PC-3 (cell line): Measurements from ENCODE around the gene VAPB. TPM values are rescaled to one million over a fixed set of nuclear protein-coding genes. Genes with fewer than 3 reads are reported as not detected.
"Not testable (repeated sequence)": the region's sequence is repeated elsewhere in the genome, so short reads cannot be mapped to it uniquely, and the experiment has no call there.

Experiments used
- ATAC-seq: fragments of 200-7000 bp; cut with Tn5 transposase; 2 replicates; pipeline ENCODE4 v1.9.1; 2020; ENCODE audit warnings: mild to moderate bottlenecking, moderate library complexity
- BruUV-seq: library from RNA; stranded (reverse); fragments of 400-500 nt; replicated peaks from 2 replicates; lab custom pipeline; 2021; lab: Mats Ljungman, UMichigan
- CTCF ChIA-PET: fragments of 300-600 bp; sonication (Branson Sonifier 250); formaldehyde crosslinking; loops from one replicate; lab custom pipeline; 2022; ENCODE audit warnings: antibody characterized with exemption; lab: Charles Lee
- POLR2A ChIA-PET: fragments of 300-600 bp; sonication (Branson Sonifier 250); formaldehyde crosslinking; loops from one replicate; lab custom pipeline; 2022; ENCODE audit warnings: antibody characterized with exemption; ENCODE audit not compliant: unreplicated experiment; lab: Charles Lee
- DNase-seq: peaks from one replicate; pipeline ENCODE4 v3.0.0-alpha.2; 2015
- H2AFZ ChIP-seq: fragments of 300-600 bp; sonication (generic); 2 replicates; pipeline ENCODE4 v1.6.0; 2016; ENCODE audit warnings: antibody characterized with exemption, low read length
- H3F3A ChIP-seq: fragments of 300-600 bp; sonication (generic); one replicate; pipeline ENCODE4 v1.6.0; 2017; ENCODE audit warnings: antibody characterized with exemption, low read length, control low read depth, mild to moderate bottlenecking; ENCODE audit not compliant: unreplicated experiment
- H3K27ac ChIP-seq: fragments of 300-600 bp; sonication (generic); 2 replicates; pipeline ENCODE4 v1.5.1; 2016; ENCODE audit warnings: mild to moderate bottlenecking, low read length
- H3K27me3 ChIP-seq: fragments of 300-600 bp; sonication (generic); 2 replicates; pipeline ENCODE4 v1.6.1; 2016; ENCODE audit warnings: low read length, mixed read lengths
- H3K36me3 ChIP-seq: fragments of 300-600 bp; sonication (generic); 2 replicates; pipeline ENCODE4 v1.6.1; 2016; ENCODE audit warnings: low read depth, mixed run types, low read length, mixed read lengths
- H3K4me1 ChIP-seq: fragments of 300-600 bp; sonication (generic); 2 replicates; pipeline ENCODE4 v1.5.1; 2016; ENCODE audit warnings: low read length; ENCODE audit not compliant: insufficient read depth
- H3K4me2 ChIP-seq: fragments of 300-600 bp; sonication (generic); 2 replicates; pipeline ENCODE4 v1.6.0; 2016; ENCODE audit warnings: low read length
- H3K4me3 ChIP-seq: fragments of 300-600 bp; sonication (generic); 2 replicates; pipeline ENCODE4 v1.5.1; 2016; ENCODE audit warnings: mild to moderate bottlenecking, low read length, mixed read lengths
- H3K79me2 ChIP-seq: fragments of 300-600 bp; sonication (generic); 2 replicates; pipeline ENCODE4 v1.6.1; 2017; ENCODE audit warnings: low read length, mixed read lengths
- H3K9ac ChIP-seq: fragments of 300-600 bp; sonication (generic); 2 replicates; pipeline ENCODE4 v1.6.0; 2016; ENCODE audit warnings: mild to moderate bottlenecking, low read length
- H3K9me2 ChIP-seq: fragments of 300-600 bp; sonication (generic); replicated peaks from 2 replicates; pipeline ENCODE4 v1.6.1; 2016; ENCODE audit warnings: mixed run types, low read length, mixed read lengths
- H3K9me3 ChIP-seq: fragments of 300-600 bp; sonication (generic); 2 replicates; pipeline ENCODE4 v1.6.1; 2016; ENCODE audit warnings: low read length, mixed read lengths
- H4K20me1 ChIP-seq: fragments of 300-600 bp; sonication (generic); 2 replicates; pipeline ENCODE4 v1.6.1; 2016; ENCODE audit warnings: low read length, mixed read lengths
- EZH2 ChIP-seq: fragments of 300-600 bp; sonication (generic); IDR thresholded peaks from one replicate; pipeline ENCODE4 v1.6.1; 2017; ENCODE audit warnings: antibody characterized with exemption, mild to moderate bottlenecking, low read length; ENCODE audit not compliant: unreplicated experiment
- EZH2phosphoT487 ChIP-seq: fragments of 300-600 bp; sonication (generic); IDR thresholded peaks from 2 replicates; pipeline ENCODE4 v1.6.1; 2018; ENCODE audit warnings: mild to moderate bottlenecking, antibody characterized with exemption, low read length, borderline replicate concordance
- intact Hi-C: fragments of 100-400 bp; cut with micrococcal nuclease; formaldehyde crosslinking; loops from 2 replicates; pipeline ENCODE4 v1.9.0; 2023
- total RNA-seq: library from RNA; depleted of rRNA; stranded (reverse); fragments of >200 nt; gene quantifications from 2 replicates; pipeline ENCODE4 v1.2.3, GENCODE V29; 2014
- TF ChIP-seq, protein P1 (sequence below): fragments of 300-600 bp; sonication (generic); conservative IDR thresholded peaks from 2 replicates; pipeline ENCODE4 v1.5.1; 2017; ENCODE audit warnings: antibody characterized with exemption, low read depth, mild to moderate bottlenecking, low read length

The VAPB gene
- total RNA-seq, 1 experiment from 2014 or later, result 16.5 TPM

DNA sequence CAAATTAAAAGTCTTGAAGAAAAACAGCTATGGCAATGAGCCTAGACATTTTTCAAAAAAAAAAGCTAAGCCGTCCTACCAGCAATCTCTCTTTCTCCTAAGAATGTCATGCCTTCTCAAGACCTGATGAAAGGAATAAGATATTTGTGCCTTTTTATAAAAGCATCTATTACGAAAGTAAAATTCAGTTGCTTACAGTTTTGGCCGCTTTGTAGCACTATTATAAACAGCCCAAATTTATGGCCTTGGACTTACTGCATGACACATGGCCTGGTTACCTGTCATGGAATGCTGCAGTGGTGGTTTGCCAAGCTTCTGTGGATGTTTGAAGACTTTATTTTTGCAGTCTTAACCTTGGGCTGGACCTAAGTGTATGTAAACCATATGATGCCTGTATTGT, 22.2 kb upstream of the VAPB start:
- peak; percentile 32 for DNase-seq
- H3K9me2 ChIP-seq, result no peaks in the 10 kb centered on the region
- peak; percentile 49; the same call in 1 of the 2 replicates for ATAC-seq
- ChIA-PET CTCF (no interaction called here), POLR2A (no interaction called here)
- intact Hi-C loops, result no loop called here
- no peaks in the 10 kb centered on the region for H3F3A ChIP-seq
- H3K4me3 ChIP-seq, result no peak overlapping the region
- no peak overlapping the region for H2AFZ ChIP-seq
- H3K9ac ChIP-seq, result no peak overlapping the region
- H3K9me3 ChIP-seq, result no peaks in the 10 kb centered on the region
- H3K36me3 ChIP-seq, result peaks cover 32% of the 10 kb centered on the region; the same call in 1 of the 2 replicates
- no peak overlapping the region for H3K27ac ChIP-seq
- no peaks in the 10 kb centered on the region for H3K79me2 ChIP-seq
- H3K4me1 ChIP-seq, result peaks cover 9% of the 10 kb centered on the region
- no TSS peak for BruUV-seq
- TF ChIP-seq EZH2phosphoT487, result no peak
- TF ChIP-seq EZH2, result no peak
- TF ChIP-seq, protein P1, sequence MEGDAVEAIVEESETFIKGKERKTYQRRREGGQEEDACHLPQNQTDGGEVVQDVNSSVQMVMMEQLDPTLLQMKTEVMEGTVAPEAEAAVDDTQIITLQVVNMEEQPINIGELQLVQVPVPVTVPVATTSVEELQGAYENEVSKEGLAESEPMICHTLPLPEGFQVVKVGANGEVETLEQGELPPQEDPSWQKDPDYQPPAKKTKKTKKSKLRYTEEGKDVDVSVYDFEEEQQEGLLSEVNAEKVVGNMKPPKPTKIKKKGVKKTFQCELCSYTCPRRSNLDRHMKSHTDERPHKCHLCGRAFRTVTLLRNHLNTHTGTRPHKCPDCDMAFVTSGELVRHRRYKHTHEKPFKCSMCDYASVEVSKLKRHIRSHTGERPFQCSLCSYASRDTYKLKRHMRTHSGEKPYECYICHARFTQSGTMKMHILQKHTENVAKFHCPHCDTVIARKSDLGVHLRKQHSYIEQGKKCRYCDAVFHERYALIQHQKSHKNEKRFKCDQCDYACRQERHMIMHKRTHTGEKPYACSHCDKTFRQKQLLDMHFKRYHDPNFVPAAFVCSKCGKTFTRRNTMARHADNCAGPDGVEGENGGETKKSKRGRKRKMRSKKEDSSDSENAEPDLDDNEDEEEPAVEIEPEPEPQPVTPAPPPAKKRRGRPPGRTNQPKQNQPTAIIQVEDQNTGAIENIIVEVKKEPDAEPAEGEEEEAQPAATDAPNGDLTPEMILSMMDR, result no peak
- H3K27me3 ChIP-seq, result no peaks in the 10 kb centered on the region
- H4K20me1 ChIP-seq, result 0 out of 2 replicates have a peak, but pooled peaks cover 4% of the 10 kb centered on the region
- no peak overlapping the region for H3K4me2 ChIP-seq

DNA sequence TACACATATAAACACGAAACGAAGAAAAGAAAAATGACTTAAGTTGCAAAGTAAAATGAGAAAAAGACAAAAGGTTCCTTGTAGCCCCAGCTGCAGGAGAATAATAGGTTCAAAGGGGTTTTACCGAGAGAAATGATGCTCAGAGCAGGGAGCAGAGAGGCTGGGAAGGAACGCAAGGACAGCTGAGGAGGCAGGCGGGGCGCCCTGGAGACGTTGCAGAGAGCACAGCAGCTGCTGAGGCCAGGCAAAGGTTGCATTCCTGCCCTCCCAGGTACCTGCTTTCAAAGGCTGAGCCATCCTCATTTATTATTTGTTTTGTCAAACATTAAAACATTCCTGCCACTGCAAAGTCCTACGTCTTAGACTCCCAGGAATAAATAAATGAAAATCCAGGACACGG, 16.2 kb upstream of the VAPB start:
- DNase-seq, result peak; percentile 22
- no peaks in the 10 kb centered on the region for H3K27me3 ChIP-seq
- intact Hi-C loops, result no loop called here
- no peaks in the 10 kb centered on the region for H4K20me1 ChIP-seq
- peak; percentile 79 for ATAC-seq
- POLR2A ChIA-PET, result interaction anchor here (0.6 kb wide), 1 partner anchor 656 kb away, joined by 3 read pairs; no protein-coding TSS in a partner anchor
- TF ChIP-seq, protein P1, result no peak
- TF ChIP-seq EZH2, result no peak
- TF ChIP-seq EZH2phosphoT487, result no peak
- no peaks in the 10 kb centered on the region for H3K9me2 ChIP-seq
- no peak overlapping the region for H3K4me2 ChIP-seq
- BruUV-seq, result no TSS peak
- CTCF ChIA-PET, result no interaction called here
- no peak overlapping the region for H3K4me3 ChIP-seq
- H3K79me2 ChIP-seq, result no peaks in the 10 kb centered on the region
- H3K4me1 ChIP-seq, result peaks cover 8% of the 10 kb centered on the region; the same call in 1 of the 2 replicates
- H3K27ac ChIP-seq, result no peak overlapping the region
- no peaks in the 10 kb centered on the region; the same call in 1 of the 2 replicates for H3K36me3 ChIP-seq
- no peaks in the 10 kb centered on the region for H3K9me3 ChIP-seq
- no peaks in the 10 kb centered on the region for H3F3A ChIP-seq
- no peak overlapping the region for H2AFZ ChIP-seq
- no peak overlapping the region for H3K9ac ChIP-seq

DNA sequence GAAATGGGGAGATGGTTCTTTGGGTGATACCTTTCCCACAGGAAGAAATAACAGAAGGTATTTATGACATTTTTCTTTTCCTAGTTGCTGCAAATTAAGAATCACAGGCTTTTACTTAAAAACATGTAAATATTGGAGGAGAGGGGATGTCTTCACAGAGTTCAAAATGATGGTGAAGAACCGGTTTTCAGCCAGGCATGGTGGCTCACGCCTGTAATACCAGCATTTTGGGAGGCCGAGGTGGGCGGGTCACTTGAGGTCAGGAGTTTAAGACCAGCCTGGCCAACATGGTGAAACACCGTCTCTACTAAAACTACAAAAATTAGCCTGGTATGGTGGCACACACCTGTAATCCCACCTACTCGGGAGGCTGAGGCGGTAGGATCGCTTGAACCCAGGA, 15.7 kb upstream of the VAPB start:
- H3K79me2 ChIP-seq, BruUV-seq, H3K4me1 ChIP-seq, H3K36me3 ChIP-seq, POLR2A ChIA-PET, DNase-seq, CTCF ChIA-PET, H3K4me3 ChIP-seq, H3K4me2 ChIP-seq, H3K27ac ChIP-seq, H2AFZ ChIP-seq, H3F3A ChIP-seq, H3K9ac ChIP-seq, H4K20me1 ChIP-seq, intact Hi-C loops, H3K9me2 ChIP-seq, H3K27me3 ChIP-seq, H3K9me3 ChIP-seq, ATAC-seq: not testable (repeated sequence)
